GM23248 (cell line): ENCODE measurements around the gene HSPA1A.

Experiments
- EZH2 ChIP-seq: fragments of 200-600 bp; sonication (generic); IDR thresholded peaks from 2 replicates; pipeline ENCODE4 v1.6.1; 2018; ENCODE audit warnings: antibody characterized with exemption, mild to moderate bottlenecking; ENCODE audit not compliant: insufficient read depth, poor library complexity, severe bottlenecking
- EZH2phosphoT487 ChIP-seq: fragments of 200-600 bp; sonication (generic); IDR thresholded peaks from 2 replicates; pipeline ENCODE4 v1.6.1; 2018; ENCODE audit warnings: antibody characterized with exemption, moderate library complexity, mild to moderate bottlenecking, low read depth; ENCODE audit not compliant: insufficient read depth

DNA sequence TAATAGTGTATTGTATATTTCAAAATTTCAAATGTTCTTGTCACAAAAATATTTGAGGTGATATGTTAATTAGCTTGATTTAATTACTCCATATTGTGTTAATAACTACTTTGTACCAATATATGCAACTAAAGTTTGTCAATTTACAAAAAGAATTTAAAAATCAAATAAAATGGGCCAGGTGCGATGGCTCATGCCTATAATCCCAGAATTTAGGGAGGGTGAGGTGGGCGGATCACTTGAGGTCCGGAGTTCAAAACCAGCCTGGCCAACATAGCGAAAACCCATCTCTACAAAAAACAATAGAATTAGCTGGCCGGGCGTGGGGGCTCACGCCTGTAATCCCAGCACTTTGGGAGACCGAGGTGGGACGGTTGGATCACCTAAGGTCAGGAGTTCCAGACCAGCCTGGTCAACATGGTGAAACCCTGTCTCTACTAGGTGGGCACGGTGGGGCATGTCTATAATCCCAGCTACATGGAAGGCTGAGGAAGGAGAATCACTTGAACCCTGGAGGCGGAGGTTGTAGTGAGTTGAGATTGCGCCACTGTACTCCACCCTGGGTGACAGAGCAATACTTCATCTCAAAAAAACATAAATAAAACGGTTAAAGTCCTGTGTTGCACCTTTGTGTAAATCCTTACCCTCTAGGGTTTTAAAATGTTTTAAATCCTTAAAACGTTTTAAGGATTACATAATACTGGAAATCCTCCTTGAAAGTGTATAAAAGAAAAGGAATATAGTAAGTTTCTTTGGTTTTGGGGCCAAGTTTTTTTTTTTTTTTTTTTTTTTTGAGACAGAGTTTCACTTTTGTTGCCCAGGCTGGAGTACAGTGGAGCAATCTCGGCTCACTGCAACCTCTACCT, 16.2 kb downstream of the HSPA1A start:
- TF ChIP-seq EZH2 (no peak), EZH2phosphoT487 (no peak)
